Suprapubic skin (tissue), 4 donors: ENCODE data around the gene ADISSP. TPM values are rescaled to one million over a fixed set of nuclear protein-coding genes. Genes with fewer than 3 reads are reported as not detected.

Source experiments
- DNase-seq, 2 donors: peaks; one replicate each; pipeline ENCODE4 v3.0.0-alpha.2; 2019; ENCODE audit warnings: low spot score in 2 of 2
- H3K27ac ChIP-seq: fragments of 200-600 bp; sonication (generic); one replicate; pipeline ENCODE4 v1.5.1; 2019
- H3K27me3 ChIP-seq: fragments of 200-600 bp; sonication (generic); one replicate; pipeline ENCODE4 v1.5.1; 2019
- H3K36me3 ChIP-seq: fragments of 200-600 bp; sonication (generic); one replicate; pipeline ENCODE4 v1.5.1; 2019
- H3K4me1 ChIP-seq: fragments of 200-600 bp; sonication (generic); one replicate; pipeline ENCODE4 v1.5.1; 2019
- H3K4me3 ChIP-seq: fragments of 200-600 bp; sonication (generic); one replicate; pipeline ENCODE4 v1.5.1; 2019; ENCODE audit warnings: mild to moderate bottlenecking
- H3K9me3 ChIP-seq: fragments of 200-600 bp; sonication (generic); one replicate; pipeline ENCODE4 v1.5.1; 2019
- EP300 ChIP-seq: sonication (generic); formaldehyde crosslinking; IDR thresholded peaks from one replicate; pipeline ENCODE4 v1.6.1; 2017; ENCODE audit warnings: antibody characterized with exemption
- POLR2A ChIP-seq, 2 donors: fragments of 450-650 bp; IDR thresholded peaks; one replicate each; pipeline ENCODE4 v1.6.1; 2017; ENCODE audit warnings: antibody characterized with exemption in 2 of 2, mild to moderate bottlenecking in 2 of 2, moderate library complexity in 2 of 2
- POLR2AphosphoS5 ChIP-seq, 3 donors: sonication (generic); formaldehyde crosslinking; IDR thresholded peaks; one replicate each; pipeline ENCODE4 v1.6.1; 2017; ENCODE audit warnings: antibody characterized with exemption in 3 of 3
- WGBS: methylation state at CpG from one replicate; pipeline ENCODE4 v1.1.5; 2018; 5-methylcytosine and 5-hydroxymethylcytosine counted together
- total RNA-seq, 4 donors: library from RNA; depleted of rRNA; stranded (reverse); fragments of >200 nt; gene quantifications; one replicate each; pipeline ENCODE4 v1.1.0, GENCODE V29; 2016
- TF ChIP-seq, protein P1 (sequence below), 2 donors: fragments of 200-600 bp in 1 of 2; fragments of 450-650 bp in 1 of 2; sonication (generic) in 1 of 2; IDR thresholded peaks; one replicate each; pipeline ENCODE4 v1.5.1; 2016 to 2019; ENCODE audit warnings: antibody characterized with exemption in 2 of 2, mild to moderate bottlenecking in 1 of 2, moderate library complexity in 1 of 2

The ADISSP gene
- total RNA-seq, 4 donors from 2014 or later, result 8.4 to 20.3 (median 18.9) TPM

DNA sequence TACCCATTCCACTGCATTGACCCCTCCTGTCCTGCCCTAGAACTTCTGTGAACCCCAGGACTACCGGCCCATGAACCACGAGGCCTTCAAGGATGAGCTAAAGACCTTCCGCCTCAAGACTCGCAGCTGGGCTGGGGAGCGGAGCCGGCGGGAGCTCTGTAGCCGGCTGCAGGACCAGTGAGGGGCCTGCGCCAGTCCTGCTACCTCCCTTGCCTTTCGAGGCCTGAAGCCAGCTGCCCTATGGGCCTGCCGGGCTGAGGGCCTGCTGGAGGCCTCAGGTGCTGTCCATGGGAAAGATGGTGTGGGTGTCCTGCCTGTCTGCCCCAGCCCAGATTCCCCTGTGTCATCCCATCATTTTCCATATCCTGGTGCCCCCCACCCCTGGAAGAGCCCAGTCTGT is 37.2 kb upstream of the ADISSP start:
- H3K27ac ChIP-seq, result peak overlapping the region; percentile 98
- no peak for TF ChIP-seq POLR2A (IDR thresholded peaks at IDR 0.05)
- TF ChIP-seq, protein P1, sequence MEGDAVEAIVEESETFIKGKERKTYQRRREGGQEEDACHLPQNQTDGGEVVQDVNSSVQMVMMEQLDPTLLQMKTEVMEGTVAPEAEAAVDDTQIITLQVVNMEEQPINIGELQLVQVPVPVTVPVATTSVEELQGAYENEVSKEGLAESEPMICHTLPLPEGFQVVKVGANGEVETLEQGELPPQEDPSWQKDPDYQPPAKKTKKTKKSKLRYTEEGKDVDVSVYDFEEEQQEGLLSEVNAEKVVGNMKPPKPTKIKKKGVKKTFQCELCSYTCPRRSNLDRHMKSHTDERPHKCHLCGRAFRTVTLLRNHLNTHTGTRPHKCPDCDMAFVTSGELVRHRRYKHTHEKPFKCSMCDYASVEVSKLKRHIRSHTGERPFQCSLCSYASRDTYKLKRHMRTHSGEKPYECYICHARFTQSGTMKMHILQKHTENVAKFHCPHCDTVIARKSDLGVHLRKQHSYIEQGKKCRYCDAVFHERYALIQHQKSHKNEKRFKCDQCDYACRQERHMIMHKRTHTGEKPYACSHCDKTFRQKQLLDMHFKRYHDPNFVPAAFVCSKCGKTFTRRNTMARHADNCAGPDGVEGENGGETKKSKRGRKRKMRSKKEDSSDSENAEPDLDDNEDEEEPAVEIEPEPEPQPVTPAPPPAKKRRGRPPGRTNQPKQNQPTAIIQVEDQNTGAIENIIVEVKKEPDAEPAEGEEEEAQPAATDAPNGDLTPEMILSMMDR (IDR thresholded peaks at IDR 0.05), result no peak
- TF ChIP-seq POLR2AphosphoS5 (IDR thresholded peaks at IDR 0.05), result no peak
- DNase-seq, result peak in 1 of 2 donors; percentile 51

DNA sequence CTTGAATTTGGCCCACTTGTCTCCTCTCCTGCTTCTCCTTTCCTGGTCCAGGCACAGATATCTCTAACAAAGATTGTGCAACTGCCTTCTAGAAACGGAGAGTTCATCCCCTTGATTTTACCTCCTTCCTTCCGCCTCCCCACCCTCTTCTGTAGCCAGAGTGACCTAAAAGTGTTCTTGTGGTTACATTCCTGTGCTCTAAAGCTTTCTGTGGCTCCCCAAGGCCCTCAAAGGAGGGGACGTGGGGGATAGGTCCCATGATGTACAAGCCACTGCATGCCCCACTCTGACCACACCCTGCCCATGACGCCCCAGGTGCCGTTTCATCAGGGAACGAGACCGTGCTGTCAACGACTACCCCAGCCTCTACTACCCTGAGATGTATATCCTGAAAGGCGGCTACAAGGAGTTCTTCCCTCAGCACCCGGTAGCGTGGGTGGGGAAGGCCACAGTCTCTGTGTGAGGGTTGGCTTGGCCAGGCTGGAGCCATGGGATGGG is 36.8 kb upstream of the ADISSP start:
- Histone ChIP-seq H3K4me1 (peaks cover 86% of the 10 kb centered on the region), H3K27me3 (no peaks in the 10 kb centered on the region), H3K9me3 (no peaks in the 10 kb centered on the region), H3K36me3 (peaks cover 45% of the 10 kb centered on the region), H3K27ac (peak overlapping the region; percentile 98), H3K4me3 (no peak overlapping the region)
- WGBS, result 41% methylated on average over 11 of the region's 11 CpGs
- no peak for TF ChIP-seq POLR2AphosphoS5 (IDR thresholded peaks at IDR 0.05)
- TF ChIP-seq POLR2A (IDR thresholded peaks at IDR 0.05), result no peak
- TF ChIP-seq EP300, result no peak
- TF ChIP-seq, protein P1 (IDR thresholded peaks at IDR 0.05), result no peak
- DNase-seq, result peak in 1 of 2 donors; percentile 71

More for the DNA sequence above, 37.2 kb upstream of the ADISSP start:
- Histone ChIP-seq H3K27me3 (no peaks in the 10 kb centered on the region), H3K4me1 (peaks cover 84% of the 10 kb centered on the region), H3K9me3 (no peaks in the 10 kb centered on the region), H3K4me3 (no peak overlapping the region), H3K36me3 (peaks cover 41% of the 10 kb centered on the region)
- WGBS, result 67% methylated on average over 3 of the region's 11 CpGs

DNA sequence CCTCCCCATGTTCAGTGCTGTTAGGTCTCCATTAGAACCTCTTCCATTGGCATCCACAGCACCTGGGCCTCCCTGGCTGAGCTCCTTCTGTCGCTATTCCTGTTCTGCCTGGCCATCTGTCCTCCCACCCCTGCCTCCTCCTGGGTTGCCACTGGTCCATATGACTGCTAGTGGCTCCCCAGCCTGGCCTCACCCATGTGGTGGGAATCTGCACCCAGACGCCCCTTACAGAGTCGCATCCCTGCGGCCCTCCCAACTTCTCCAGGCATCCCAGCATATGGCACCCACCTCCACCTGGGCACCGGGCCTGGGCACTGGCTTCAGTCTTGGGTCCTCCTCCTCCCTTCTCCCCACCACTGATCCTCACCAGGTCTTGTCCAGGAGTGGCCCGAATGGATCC is 36.3 kb upstream of the ADISSP start:
- 82% methylated on average over 6 of the region's 6 CpGs for WGBS
- H3K4me1 ChIP-seq, result peaks cover 90% of the 10 kb centered on the region
- DNase-seq, result peak in 1 of 2 donors; percentile 52
- H3K27me3 ChIP-seq, result no peaks in the 10 kb centered on the region
- no peak overlapping the region for H3K4me3 ChIP-seq
- TF ChIP-seq POLR2AphosphoS5 (IDR thresholded peaks at IDR 0.05) (no peak), POLR2A (IDR thresholded peaks at IDR 0.05) (no peak), EP300 (no peak)
- TF ChIP-seq, protein P1 (IDR thresholded peaks at IDR 0.05), result no peak
- no peaks in the 10 kb centered on the region for H3K9me3 ChIP-seq
- H3K27ac ChIP-seq, result peak overlapping the region; percentile 13
- peaks cover 45% of the 10 kb centered on the region for H3K36me3 ChIP-seq

DNA sequence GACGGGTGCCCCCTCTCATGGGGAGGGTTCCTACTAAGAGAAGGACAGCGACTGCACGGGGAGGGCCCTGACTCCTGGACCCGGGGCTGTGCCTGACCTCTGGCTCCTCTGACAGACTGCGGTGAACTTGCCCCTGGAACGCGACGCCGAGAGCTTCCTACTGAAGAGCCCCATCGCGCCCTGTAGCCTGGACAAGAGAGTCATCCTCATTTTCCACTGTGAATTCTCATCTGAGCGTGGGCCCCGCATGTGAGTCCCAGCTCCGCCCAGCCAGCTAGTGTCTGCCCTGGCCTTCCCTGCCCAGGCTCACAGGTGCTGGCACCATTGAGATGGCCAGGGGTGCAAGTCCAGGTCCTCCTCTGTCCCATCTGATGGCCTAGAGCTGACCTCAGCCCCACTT is 35.7 kb upstream of the ADISSP start:
- Histone ChIP-seq H3K4me3 (no peak overlapping the region), H3K9me3 (no peaks in the 10 kb centered on the region), H3K27ac (no peak overlapping the region), H3K27me3 (no peaks in the 10 kb centered on the region), H3K36me3 (peaks cover 45% of the 10 kb centered on the region), H3K4me1 (peaks cover 90% of the 10 kb centered on the region)
- TF ChIP-seq EP300 (no peak), POLR2A (IDR thresholded peaks at IDR 0.05) (no peak), POLR2AphosphoS5 (IDR thresholded peaks at IDR 0.05) (no peak)
- TF ChIP-seq, protein P1 (IDR thresholded peaks at IDR 0.05), result no peak
- DNase-seq, result peak in 1 of 2 donors; percentile 56
- WGBS, result 96% methylated on average over 8 of the region's 14 CpGs

DNA sequence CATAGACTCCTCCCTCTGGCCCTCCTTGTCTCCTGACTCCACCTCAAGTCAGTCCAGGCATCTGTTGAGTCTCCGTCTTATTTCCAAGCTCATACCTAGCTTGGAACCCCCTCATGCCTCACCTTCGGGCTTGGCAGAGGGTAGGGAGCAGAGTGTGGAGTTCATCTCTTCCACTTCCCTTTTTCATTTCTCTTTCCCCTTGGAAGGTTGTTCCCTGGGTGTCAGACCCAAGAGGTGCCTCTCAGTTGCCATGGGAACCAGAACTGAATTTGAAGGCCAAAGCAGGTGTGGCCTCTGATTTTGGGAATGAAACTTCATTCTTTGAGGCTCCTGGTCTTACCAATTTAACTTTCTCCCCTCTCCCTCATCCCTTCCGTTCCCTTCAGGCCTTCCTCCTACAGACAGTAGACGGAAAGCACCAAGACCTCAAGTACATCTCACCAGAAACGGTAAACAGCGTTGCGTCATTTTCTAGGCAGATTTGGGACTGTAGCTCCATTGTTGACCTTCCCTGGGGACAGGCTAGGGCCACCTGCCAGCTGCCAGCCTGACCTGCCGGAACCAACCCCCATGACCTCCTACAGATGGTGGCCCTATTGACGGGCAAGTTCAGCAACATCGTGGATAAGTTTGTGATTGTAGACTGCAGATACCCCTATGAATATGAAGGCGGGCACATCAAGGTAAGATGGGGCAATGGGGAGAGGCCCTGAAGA is 35.1 kb upstream of the ADISSP start:
- no peak for DNase-seq
- Histone ChIP-seq H3K9me3 (no peaks in the 10 kb centered on the region), H3K36me3 (peaks cover 45% of the 10 kb centered on the region), H3K27me3 (no peaks in the 10 kb centered on the region), H3K4me3 (no peak overlapping the region), H3K4me1 (peaks cover 90% of the 10 kb centered on the region), H3K27ac (no peak overlapping the region)
- TF ChIP-seq EP300, result no peak
- WGBS, result 83% methylated on average over 11 of the region's 11 CpGs
